Anterior cingulate cortex (tissue), 58 donors: ENCODE measurements around the gene KLC4.

Source experiments
- DNase-seq, 58 donors: peaks; one replicate each; lab custom pipeline; 2025; lab: John Stamatoyannopoulos, UW

KLC4 gene

DNA sequence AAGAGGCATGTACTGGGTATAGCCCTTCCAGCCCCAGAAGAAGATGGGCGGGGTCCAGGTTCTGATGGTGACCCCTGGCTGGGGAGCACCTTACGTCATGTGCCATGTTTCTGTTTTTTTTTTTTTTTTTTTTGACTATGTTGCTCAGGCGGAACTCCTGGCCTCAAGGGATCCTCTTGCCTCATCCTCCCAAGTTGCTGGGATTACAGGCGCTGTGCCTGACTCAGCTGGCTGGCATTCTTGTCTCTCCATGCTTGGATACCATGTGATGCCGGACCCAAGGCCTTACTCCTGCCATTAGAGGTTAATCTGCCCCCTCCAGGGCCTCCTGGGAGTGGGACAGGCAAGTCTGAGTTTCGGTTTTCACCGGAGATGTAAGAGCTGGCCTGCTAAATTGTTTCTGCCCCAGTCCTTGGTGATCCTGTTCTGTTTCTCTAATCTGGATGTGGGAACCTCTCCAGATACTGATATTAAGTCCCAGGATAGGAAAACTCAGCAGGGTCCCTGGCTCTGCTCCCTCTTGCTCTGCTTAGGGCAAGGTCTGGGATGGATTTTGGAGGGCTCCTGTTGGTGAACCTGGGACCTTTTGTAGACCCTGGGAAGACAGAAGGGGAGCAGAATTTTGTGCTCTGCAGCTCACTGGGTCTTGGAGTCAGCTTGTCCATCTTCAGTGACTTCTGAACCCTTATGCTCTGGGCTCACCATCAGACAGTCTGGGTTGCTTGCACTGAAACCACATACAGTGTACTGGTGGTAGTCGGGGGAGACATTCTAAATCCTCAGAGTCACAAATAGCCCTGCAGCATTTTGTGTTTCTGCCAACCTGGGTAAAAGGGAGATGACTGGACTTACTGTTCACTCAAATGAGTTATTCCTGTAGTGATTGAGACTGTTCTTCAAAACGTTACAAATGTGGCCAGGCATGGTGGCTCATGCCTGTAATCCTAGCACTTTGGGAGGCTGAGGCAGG is 61.8 kb downstream of the KLC4 start:
- peak in 1 of 58 donors; percentile 21 for DNase-seq

DNA sequence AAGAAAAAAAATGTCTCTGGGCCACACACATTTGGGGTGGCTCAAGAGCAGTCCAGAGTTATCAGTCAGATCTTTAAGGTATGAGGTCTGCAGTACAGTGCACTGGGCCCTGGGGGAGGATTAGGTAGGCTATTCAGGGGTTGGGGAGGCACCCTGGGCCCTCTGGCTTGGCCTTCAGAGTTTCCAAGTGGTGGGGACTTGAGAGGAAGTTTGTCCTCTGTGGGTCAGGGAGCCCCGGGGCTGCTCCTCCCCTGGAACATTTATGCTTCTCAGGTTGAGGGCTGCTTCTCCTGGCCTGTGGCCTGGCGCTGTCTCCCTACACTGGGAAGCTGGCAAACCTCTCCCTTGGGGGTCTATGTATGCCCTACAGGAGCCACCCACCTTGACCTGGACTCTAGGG is 62.7 kb downstream of the KLC4 start:
- DNase-seq, result no peak

- peak in 11 of 58 donors; percentile 5 to 31 (median 15) for DNase-seq
Observed at GRCh38 chr6:43123461-43124314, 64.3 kb downstream of the KLC4 start.

DNA sequence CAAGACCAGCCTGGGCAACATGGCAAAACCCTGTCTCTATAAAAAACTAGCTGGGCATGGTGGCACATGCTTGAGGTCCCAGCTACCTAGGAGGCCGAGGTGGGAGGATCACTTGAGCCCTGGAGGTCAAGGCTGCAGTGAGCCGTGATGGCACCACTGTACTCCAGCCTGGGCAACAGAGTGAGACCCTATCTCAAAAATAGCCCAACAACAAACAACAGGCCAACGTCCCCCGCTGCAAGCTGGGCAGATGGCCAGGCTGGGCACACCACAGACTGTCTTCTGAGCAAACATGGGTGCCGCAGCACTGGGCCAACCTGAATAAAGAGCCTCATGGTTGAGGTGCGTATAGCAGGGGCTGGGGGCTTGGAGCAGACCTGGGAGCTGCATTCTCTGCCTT is 65.0 kb downstream of the KLC4 start:
- no peak for DNase-seq
